RWPE2 (cell line): Measurements from ENCODE around the gene CNOT4.
"Not testable (repeated sequence)": the region's sequence is repeated elsewhere in the genome, so short reads cannot be mapped to it uniquely, and the experiment has no call there.

Source experiments
- ATAC-seq: fragments of 200-7000 bp; cut with Tn5 transposase; 3 replicates; pipeline ENCODE4 v1.9.1; 2021; ENCODE audit warnings: low read depth
- DNase-seq: peaks from one replicate; pipeline ENCODE4 v3.0.0-alpha.2; 2020; ENCODE audit warnings: low spot score
- H3K27ac ChIP-seq: fragments of 450-650 bp; 2 replicates; pipeline ENCODE4 v1.5.1; 2017; ENCODE audit warnings: mild to moderate bottlenecking; ENCODE audit not compliant: poor library complexity, severe bottlenecking
- H3K27me3 ChIP-seq: fragments of 250-450 bp; sonication (Bioruptor Pico); 2 replicates; pipeline ENCODE4 v1.5.1; 2021; ENCODE audit warnings: mild to moderate bottlenecking, moderate library complexity; ENCODE audit not compliant: insufficient read depth, poor library complexity, severe bottlenecking
- H3K36me3 ChIP-seq: fragments of 250-450 bp; sonication (Bioruptor Pico); 2 replicates; pipeline ENCODE4 v1.5.1; 2020; ENCODE audit warnings: low read depth, mild to moderate bottlenecking, moderate library complexity
- H3K4me1 ChIP-seq: fragments of 250-450 bp; sonication (Bioruptor Pico); 2 replicates; pipeline ENCODE4 v1.5.1; 2021; ENCODE audit warnings: mild to moderate bottlenecking, moderate library complexity; ENCODE audit not compliant: insufficient read depth, poor library complexity, severe bottlenecking
- H3K4me3 ChIP-seq: fragments of 250-450 bp; sonication (Bioruptor Pico); 2 replicates; pipeline ENCODE4 v1.5.1; 2021; ENCODE audit warnings: mild to moderate bottlenecking, moderate library complexity; ENCODE audit not compliant: severe bottlenecking
- H3K9me3 ChIP-seq: fragments of 250-450 bp; sonication (Bioruptor Pico); 2 replicates; pipeline ENCODE4 v1.5.1; 2021; ENCODE audit warnings: mild to moderate bottlenecking, moderate library complexity; ENCODE audit not compliant: severe bottlenecking
- CTCF ChIP-seq: fragments of 450-650 bp; IDR thresholded peaks from one replicate; pipeline ENCODE4 v1.5.1; 2017; ENCODE audit warnings: mild to moderate bottlenecking, moderate library complexity; ENCODE audit not compliant: poor library complexity, severe bottlenecking

Gene CNOT4

GRCh38 chr7:135328053-135328452 is 181.8 kb downstream of the CNOT4 start:
- Histone ChIP-seq H3K27me3 (no peaks in the 10 kb centered on the region), H3K9me3 (no peaks in the 10 kb centered on the region), H3K4me3 (no peak overlapping the region), H3K4me1 (peaks cover 4% of the 10 kb centered on the region), H3K27ac (no peak overlapping the region), H3K36me3 (no peaks in the 10 kb centered on the region)
- ATAC-seq = no peak
- TF ChIP-seq CTCF = no peak
- DNase-seq = no peak

- H3K27me3 ChIP-seq = no peaks in the 10 kb centered on the region
- DNase-seq = no peak
- TF ChIP-seq CTCF = no peak
- no peak overlapping the region for H3K27ac ChIP-seq
- no peaks in the 10 kb centered on the region for H3K9me3 ChIP-seq
- H3K4me1 ChIP-seq = no peaks in the 10 kb centered on the region
- H3K4me3 ChIP-seq = no peak overlapping the region
- H3K36me3 ChIP-seq = no peaks in the 10 kb centered on the region
- 0 out of 3 replicates have a peak, but pooled peaks have one; percentile 10 for ATAC-seq
These were observed 182.4 kb downstream of the CNOT4 start for GRCh38 chr7:135327458-135327857.

- no peak overlapping the region for H3K4me3 ChIP-seq
- no peak for TF ChIP-seq CTCF
- no peaks in the 10 kb centered on the region for H3K4me1 ChIP-seq
- H3K9me3 ChIP-seq = no peaks in the 10 kb centered on the region
- H3K27me3 ChIP-seq = no peaks in the 10 kb centered on the region
- no peak overlapping the region for H3K27ac ChIP-seq
- 0 out of 3 replicates have a peak, but pooled peaks have one; percentile 19 for ATAC-seq
- DNase-seq = no peak
- H3K36me3 ChIP-seq = no peaks in the 10 kb centered on the region
These were observed 183.1 kb downstream of the CNOT4 start for GRCh38 chr7:135326636-135327280.

- ATAC-seq = no peak
- no peak overlapping the region for H3K27ac ChIP-seq
- no peaks in the 10 kb centered on the region for H3K27me3 ChIP-seq
- DNase-seq = no peak
- H3K4me3 ChIP-seq = no peak overlapping the region
- H3K4me1 ChIP-seq = peaks cover 17% of the 10 kb centered on the region
- no peaks in the 10 kb centered on the region for H3K9me3 ChIP-seq
- no peaks in the 10 kb centered on the region for H3K36me3 ChIP-seq
- TF ChIP-seq CTCF = no peak
These were observed 187.1 kb downstream of the CNOT4 start for GRCh38 chr7:135322571-135323340.

- no peak for DNase-seq
- Histone ChIP-seq H3K9me3 (no peaks in the 10 kb centered on the region), H3K4me1 (peaks cover 22% of the 10 kb centered on the region), H3K27ac (peak overlapping the region; percentile 72), H3K4me3 (no peak overlapping the region), H3K36me3 (no peaks in the 10 kb centered on the region), H3K27me3 (no peaks in the 10 kb centered on the region)
- ATAC-seq = no peak
- TF ChIP-seq CTCF = no peak
These were observed 188.3 kb downstream of the CNOT4 start for GRCh38 chr7:135321556-135321955.

- H3K9me3 ChIP-seq, DNase-seq, H3K4me3 ChIP-seq, H3K36me3 ChIP-seq, ATAC-seq, H3K27me3 ChIP-seq: not testable (repeated sequence)
- Histone ChIP-seq H3K27ac (peak overlapping the region; percentile 72), H3K4me1 (peaks cover 22% of the 10 kb centered on the region)
These were observed 188.9 kb downstream of the CNOT4 start for GRCh38 chr7:135320953-135321352.
